Left lung (tissue), 10 donors: ENCODE results near the gene BLOC1S4. TPM values are rescaled to one million over a fixed set of nuclear protein-coding genes. Genes with fewer than 3 reads are reported as not detected.

ENCODE experiments used
- ATAC-seq: fragments of 200-7000 bp; cut with Tn5 transposase; one replicate; pipeline ENCODE4 v1.9.1; 2020; ENCODE audit warnings: moderate library complexity
- DNase-seq, 4 donors: peaks; one replicate each; pipeline ENCODE4 v3.0.0-alpha.2; 2013 to 2020
- H3K27ac ChIP-seq, 2 donors: fragments of 200-600 bp; sonication (generic) in 1 of 2; one replicate each; pipeline versions ENCODE4 v1.5.0 to v1.8.0; 2020 to 2021
- H3K27me3 ChIP-seq, 2 donors: fragments of 200-600 bp; sonication (generic) in 1 of 2; one replicate each; pipeline versions ENCODE4 v1.5.0 to v1.8.0; 2020 to 2021
- H3K36me3 ChIP-seq, 2 donors: fragments of 200-600 bp; sonication (generic) in 1 of 2; one replicate each; pipeline versions ENCODE4 v1.5.0 to v1.8.0; 2020 to 2021
- H3K4me1 ChIP-seq, 2 donors: fragments of 200-600 bp; one replicate each; pipeline ENCODE4 v1.8.0; 2021
- H3K4me3 ChIP-seq, 2 donors: fragments of 200-600 bp; sonication (generic) in 1 of 2; one replicate each; pipeline versions ENCODE4 v1.5.0 to v1.8.0; 2020 to 2021; ENCODE audit warnings: mild to moderate bottlenecking in 1 of 2
- H3K9me3 ChIP-seq, 2 donors: fragments of 200-600 bp; sonication (generic) in 1 of 2; one replicate each; pipeline versions ENCODE4 v1.5.0 to v1.8.0; 2020 to 2021
- CTCF ChIP-seq, 2 donors: fragments of 200-600 bp; sonication (generic) in 1 of 2; IDR thresholded peaks; one replicate each; pipeline versions ENCODE4 v1.5.0 to v1.8.0; 2021; ENCODE audit warnings: antibody characterized with exemption in 2 of 2
- intact Hi-C, 2 donors: fragments of 100-400 bp; cut with DNase I; formaldehyde crosslinking; loops; one replicate each; pipeline versions ENCODE4 v1.11.2 to v1.14.2; 2022
- polyA plus RNA-seq, 6 donors: library from polyadenylated mRNA; unstranded; fragments of 120-200 nt; gene quantifications; one replicate each; pipeline ENCODE4 v1.2.1, GENCODE V29; 2013; ENCODE audit not compliant: insufficient read length in 6 of 6
- total RNA-seq, 2 donors: library from RNA; stranded (reverse); fragmentation: NEBNext Ultra II Directional; extraction: Animal tissue kit (Norgen Biotek cat#: 25700); gene quantifications; one replicate each; pipeline ENCODE4 v1.2.1, GENCODE V29; 2021
- donor health status: DM: no; HTN: yes; CAD: no.
- donor health status: DM: no; HTN: no; CAD: no.

Gene BLOC1S4
- total and polyA plus RNA-seq, 8 donors: 9.0 to 12.8 (median 10.9) TPM

- Histone ChIP-seq H3K36me3 (no peaks in the 10 kb centered on the region), H3K9me3 (no peaks in the 10 kb centered on the region), H3K27me3 (no peaks in the 10 kb centered on the region), H3K4me3 (no peak overlapping the region), H3K4me1 (peaks cover 9 to 45% of the 10 kb centered on the region in 2 donors), H3K27ac (peak overlapping the region; percentile 71 to 73)
- intact Hi-C loops: no loop called here
- ATAC-seq (no peak), DNase-seq (peak in 2 of 4 donors; percentile 10 to 37)
- no peak for TF ChIP-seq CTCF (IDR thresholded peaks at IDR 0.05)
Observed at GRCh38 chr4:6687947-6688878, 27.8 kb upstream of the BLOC1S4 start.

- Histone ChIP-seq H3K27ac (peak overlapping the region; percentile 71 to 73), H3K4me3 (peak overlapping the region in 1 of 2 donors; percentile 7), H3K4me1 (peaks cover 9 to 53% of the 10 kb centered on the region in 2 donors)
Observed at GRCh38 chr4:6688879-6689505, 27.0 kb upstream of the BLOC1S4 start.

GRCh38 chr4:6689506-6689960 is 26.4 kb upstream of the BLOC1S4 start:
- intact Hi-C loops: no loop called here
- TF ChIP-seq CTCF (IDR thresholded peaks at IDR 0.05): no peak
- H3K27me3 ChIP-seq: no peaks in the 10 kb centered on the region

More at GRCh38 chr4:6688879-6689505, 27.0 kb upstream of the BLOC1S4 start:
- H3K36me3 ChIP-seq: no peaks in the 10 kb centered on the region
- DNase-seq (peak in 2 of 4 donors; percentile 33 to 67), ATAC-seq (peak; percentile 63)
- intact Hi-C loops: no loop called here
- TF ChIP-seq CTCF (IDR thresholded peaks at IDR 0.05): no peak
- H3K9me3 ChIP-seq: no peaks in the 10 kb centered on the region
- no peaks in the 10 kb centered on the region for H3K27me3 ChIP-seq

GRCh38 chr4:6692379-6692778 is 23.6 kb upstream of the BLOC1S4 start:
- no peaks in the 10 kb centered on the region for H3K36me3 ChIP-seq
- H3K27me3 ChIP-seq: no peaks in the 10 kb centered on the region
- TF ChIP-seq CTCF (IDR thresholded peaks at IDR 0.05): no peak
- no peak overlapping the region for H3K4me3 ChIP-seq
- H3K4me1 ChIP-seq: peaks cover 15 to 82% of the 10 kb centered on the region in 2 donors
- H3K27ac ChIP-seq: peak overlapping the region in 1 of 2 donors; percentile 87
- H3K9me3 ChIP-seq: no peaks in the 10 kb centered on the region
- intact Hi-C loops: no loop called here
- DNase-seq (no peak), ATAC-seq (no peak)

More at GRCh38 chr4:6689506-6689960, 26.4 kb upstream of the BLOC1S4 start:
- ATAC-seq (peak; percentile 86), DNase-seq (peak in 1 of 4 donors; percentile 72)
- Histone ChIP-seq H3K4me1 (peaks cover 9 to 57% of the 10 kb centered on the region in 2 donors), H3K4me3 (peak overlapping the region in 1 of 2 donors; percentile 7), H3K36me3 (no peaks in the 10 kb centered on the region), H3K9me3 (no peaks in the 10 kb centered on the region), H3K27ac (peak overlapping the region; percentile 71 to 73)

- Histone ChIP-seq H3K9me3 (no peaks in the 10 kb centered on the region), H3K4me3 (no peak overlapping the region), H3K27ac (peak overlapping the region in 1 of 2 donors; percentile 87), H3K4me1 (peaks cover 15 to 82% of the 10 kb centered on the region in 2 donors), H3K27me3 (no peaks in the 10 kb centered on the region), H3K36me3 (no peaks in the 10 kb centered on the region)
- DNase-seq (peak in 1 of 4 donors; percentile 64), ATAC-seq (peak; percentile 9)
- intact Hi-C loops: no loop called here
- TF ChIP-seq CTCF (IDR thresholded peaks at IDR 0.05): no peak
Observed at GRCh38 chr4:6692806-6693205, 23.2 kb upstream of the BLOC1S4 start.
